Posterior vena cava (tissue), 2 donors: ENCODE measurements around the gene RAB11FIP3. TPM values are rescaled to one million over a fixed set of nuclear protein-coding genes. Genes with fewer than 3 reads are reported as not detected.
"Not testable (repeated sequence)": the region's sequence is repeated elsewhere in the genome, so short reads cannot be mapped to it uniquely, and the experiment has no call there.

ENCODE experiments used
- DNase-seq: peaks from one replicate; pipeline ENCODE4 v3.0.0-alpha.2; 2020; ENCODE audit warnings: low spot score
- intact Hi-C, 2 donors: fragments of 100-400 bp; cut with DNase I; formaldehyde crosslinking; loops; one replicate each; pipeline versions ENCODE4 v1.14.1 to v1.14.2; 2022 to 2023
- total RNA-seq, 2 donors: library from RNA; stranded (reverse); fragmentation: NEBNext Ultra II Directional; extraction: Animal tissue kit (Norgen Biotek cat#: 25700); gene quantifications; one replicate each; pipeline ENCODE4 v1.2.1, GENCODE V29; 2021
- donor health status: DM: yes; HTN: yes; CAD: no.
- donor health status: DM: yes; HTN: yes; CAD: no.

Gene RAB11FIP3
- total RNA-seq, 2 donors from 2014 or later = 40.1 to 45.2 TPM

DNA sequence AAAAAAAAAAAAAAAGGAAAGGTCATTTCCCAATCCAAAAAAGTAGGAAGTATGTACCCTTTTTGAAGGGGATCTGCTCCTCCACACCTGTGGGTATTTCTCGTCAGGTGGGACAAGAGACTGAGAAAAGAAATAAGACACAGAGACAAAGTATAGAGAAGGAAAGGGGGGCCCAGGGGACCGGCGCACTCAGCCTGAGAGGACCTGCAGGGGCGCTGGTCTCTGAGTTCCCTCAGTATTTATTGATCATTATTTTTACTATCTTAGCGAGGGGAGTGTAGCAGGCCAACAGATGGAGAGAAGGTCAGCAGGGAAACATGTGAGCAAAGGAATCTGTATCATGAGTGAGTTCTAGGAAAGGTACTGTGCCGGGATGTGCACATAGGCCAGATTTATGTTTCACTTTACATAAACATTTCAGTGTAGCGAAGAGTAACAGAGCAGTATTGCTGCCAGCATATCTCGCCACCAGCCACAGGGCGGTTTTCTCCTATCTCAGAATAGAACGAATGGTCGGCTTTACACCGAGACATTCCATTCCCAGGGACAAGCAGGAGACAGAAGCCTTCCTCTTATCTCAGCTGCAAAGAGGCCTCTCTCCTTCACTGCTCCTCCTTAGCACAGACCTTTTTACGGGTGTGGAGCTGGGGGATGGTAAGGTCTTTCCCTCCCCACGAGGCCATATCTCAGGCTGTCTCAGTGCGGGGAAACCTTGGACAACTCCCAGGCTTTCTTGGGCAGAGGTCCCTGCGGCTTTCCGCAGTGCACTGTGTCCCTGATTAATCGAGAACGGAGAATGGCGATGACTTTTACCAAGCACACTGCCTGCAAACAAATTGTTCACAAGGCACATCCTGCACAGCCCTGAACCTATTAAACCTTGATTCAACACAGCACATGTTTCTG lies 37.4 kb upstream of the RAB11FIP3 start:
- intact Hi-C loops = loop anchor here in 1 of 2 donors (5.0 kb wide), 1 partner anchor 259 kb away; the partner anchor contains the start of gene WDR90
- DNase-seq = not testable (repeated sequence)

DNA sequence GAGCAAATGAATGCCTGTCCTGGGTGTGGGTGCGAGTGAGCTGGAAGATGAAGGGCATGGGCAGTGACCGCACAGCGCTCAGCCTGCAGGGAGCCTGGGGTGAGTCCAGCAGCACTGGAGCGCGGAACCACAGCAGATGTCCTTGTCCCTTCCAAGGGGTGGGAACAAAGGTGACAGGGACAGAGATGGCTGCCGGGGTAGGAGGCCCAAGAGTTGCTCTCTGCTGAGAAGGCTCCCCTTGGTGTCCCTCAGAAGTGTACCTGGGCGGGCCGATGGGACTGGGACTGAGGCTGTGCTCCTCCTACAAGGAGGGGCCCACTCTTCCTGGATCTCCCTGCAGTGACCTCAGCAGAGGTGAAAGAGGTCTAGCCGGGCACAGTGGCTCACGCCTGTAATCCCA lies 36.1 kb upstream of the RAB11FIP3 start:
- intact Hi-C loops = loop anchor here in 1 of 2 donors (5.0 kb wide), 1 partner anchor 258 kb away; the partner anchor contains the start of gene WDR90

DNA sequence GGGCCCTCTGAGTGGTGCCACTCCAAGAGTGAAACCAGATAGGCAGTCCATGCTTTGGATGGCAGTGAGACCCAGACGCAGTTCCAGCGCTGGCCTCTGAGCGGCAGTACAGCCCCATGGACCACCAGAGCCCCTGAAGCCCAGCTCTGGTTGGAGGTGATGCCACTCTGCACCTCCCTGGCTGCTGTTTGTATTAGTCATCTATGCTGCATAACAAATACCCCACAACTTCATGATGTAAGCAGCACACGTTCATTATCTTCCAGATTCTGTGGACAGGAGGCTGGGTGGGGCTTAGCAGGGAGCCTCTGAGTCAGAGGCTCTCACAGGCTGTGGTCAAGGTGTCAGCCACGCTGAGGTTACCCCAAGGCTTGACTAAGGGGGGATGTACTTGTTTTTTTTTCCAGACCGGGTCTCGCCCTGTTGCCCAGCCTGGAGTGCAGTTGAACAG lies 33.5 kb upstream of the RAB11FIP3 start:
- DNase-seq = peak; percentile 85

More for the DNA sequence above, 36.1 kb upstream of the RAB11FIP3 start:
- no peak for DNase-seq

DNA sequence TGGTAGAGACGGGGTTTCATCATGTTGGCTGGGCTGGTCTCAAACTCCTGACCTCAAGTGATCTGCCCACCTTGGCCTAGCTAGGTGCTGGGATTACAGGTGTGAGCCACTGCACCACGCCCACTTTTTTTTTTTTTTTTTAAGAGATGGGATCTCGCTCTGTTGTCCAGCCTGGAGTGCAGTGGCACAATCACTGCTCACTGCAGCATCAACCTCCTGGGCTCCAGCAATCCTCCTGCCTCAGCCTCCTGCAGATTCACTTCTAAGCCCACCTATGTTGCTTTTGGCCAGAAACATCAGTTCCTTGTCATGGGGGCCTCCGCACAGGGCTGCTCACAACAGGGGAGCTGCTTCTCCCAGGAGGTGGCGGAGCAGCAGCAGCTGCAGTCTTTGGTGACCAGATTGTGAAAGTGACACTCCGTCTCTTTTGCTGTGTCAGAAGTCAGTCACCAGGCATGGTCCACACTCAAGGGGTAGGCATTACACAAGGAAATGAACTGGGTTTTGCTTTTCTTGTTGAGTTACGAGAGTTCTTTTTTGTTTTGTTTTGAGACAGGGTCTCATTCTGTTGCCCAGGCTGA lies 32.9 kb upstream of the RAB11FIP3 start:
- no peak for DNase-seq
- intact Hi-C loops = no loop called here

More for the DNA sequence above, 33.5 kb upstream of the RAB11FIP3 start:
- intact Hi-C loops = no loop called here

DNA sequence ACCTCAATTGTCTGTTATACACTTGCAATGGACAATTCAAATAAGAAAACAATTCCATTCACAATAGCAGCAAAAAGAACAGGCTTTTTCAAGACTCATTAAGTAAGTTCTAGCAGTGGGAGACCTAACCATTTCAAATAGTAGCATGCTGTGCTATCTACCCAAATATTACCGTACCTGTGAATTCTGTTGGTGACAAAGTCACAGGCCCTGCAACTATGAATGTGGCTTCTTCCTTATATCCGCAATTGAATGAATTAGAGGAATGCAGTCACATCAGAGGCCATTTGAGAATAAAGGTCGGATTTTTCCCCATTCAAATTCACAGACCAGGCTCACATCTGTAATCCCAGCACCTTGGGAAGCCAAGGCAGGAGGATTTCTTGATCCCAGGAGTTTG lies 29.2 kb upstream of the RAB11FIP3 start:
- DNase-seq = no peak
- intact Hi-C loops = no loop called here

DNA sequence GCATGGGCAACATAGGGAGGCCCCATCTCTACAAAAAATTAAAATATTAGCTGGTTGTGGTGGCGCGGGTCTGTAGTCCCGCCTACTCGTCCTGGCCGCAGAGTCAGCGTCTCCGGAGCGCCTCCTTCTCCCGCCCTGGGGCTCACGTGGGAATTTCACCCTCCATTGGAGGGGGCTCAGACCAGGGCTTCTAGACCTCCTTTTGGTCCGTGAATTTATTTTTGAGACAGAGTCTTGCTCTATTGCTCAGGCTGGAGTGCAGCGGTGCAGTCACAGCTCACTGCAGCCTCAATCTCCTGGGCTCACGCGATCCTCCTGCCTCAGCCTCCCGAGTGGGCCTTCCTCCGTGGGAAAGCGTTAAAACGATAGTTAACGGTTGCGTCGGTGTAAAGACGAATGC lies 28.8 kb upstream of the RAB11FIP3 start:
- peak; percentile 85 for DNase-seq

DNA sequence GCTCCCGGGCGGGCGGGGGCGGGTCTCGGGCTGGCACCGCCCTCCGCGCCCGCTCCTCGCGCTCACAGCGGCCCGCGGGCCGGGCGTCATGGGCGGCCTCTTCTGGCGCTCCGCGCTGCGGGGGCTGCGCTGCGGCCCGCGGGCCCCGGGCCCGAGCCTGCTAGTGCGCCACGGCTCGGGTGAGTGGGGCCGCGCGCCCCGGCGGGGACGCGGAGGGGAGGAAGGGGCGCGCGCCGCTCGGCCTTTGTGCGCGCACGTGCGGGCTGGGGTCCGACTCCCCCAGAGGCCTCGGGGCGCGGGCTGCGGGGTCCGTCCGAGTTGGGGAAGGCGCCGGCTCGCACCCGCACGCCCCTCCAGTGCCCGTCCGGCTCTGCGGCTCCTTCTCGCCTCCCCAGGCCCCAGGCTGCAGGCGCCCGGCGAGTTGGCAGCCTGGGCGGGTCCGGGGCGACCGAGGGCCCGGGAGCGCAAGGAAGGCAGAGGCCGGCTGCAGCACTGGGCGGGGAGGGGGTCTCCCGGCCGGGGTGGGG lies 28.3 kb upstream of the RAB11FIP3 start, which contains the start of gene NME4:
NME4 (plus strand) TSS at position 65 of the 527 bp plus-strand sequence; CDS start at position 89, 24 bp downstream.
- peak; percentile 79 for DNase-seq
- intact Hi-C loops = no loop called here

More for the DNA sequence above, 28.8 kb upstream of the RAB11FIP3 start:
- intact Hi-C loops = no loop called here

DNA sequence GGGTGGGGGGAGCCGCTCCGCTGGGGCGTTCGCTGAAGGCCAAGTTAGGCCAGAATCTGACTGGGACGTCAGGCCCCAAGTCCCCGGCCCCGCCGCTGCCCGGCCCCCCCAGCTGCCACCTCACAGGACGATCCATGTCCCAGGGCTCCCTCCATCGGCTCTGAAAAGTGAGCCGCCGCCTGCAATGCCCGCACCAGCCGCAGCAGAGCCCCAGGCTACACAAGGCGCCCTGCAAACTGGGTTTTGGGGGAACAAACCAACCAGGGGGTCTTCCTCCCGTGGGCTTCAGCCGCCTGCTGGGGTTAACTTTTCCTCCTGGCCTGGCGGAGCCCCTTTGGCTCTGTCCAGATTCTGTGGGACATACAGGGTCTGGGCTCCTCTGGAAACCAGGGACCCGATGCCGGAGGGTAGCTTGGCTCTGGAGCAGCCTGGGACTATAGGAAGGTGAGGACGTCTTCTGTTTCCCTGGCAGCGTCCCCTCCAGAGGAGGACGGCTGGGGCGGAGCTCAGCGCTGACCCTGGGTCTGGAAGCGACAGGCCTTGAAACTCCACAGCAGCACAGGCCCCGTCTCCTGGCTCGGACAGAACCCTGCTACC lies 27.6 kb upstream of the RAB11FIP3 start:
- peak; percentile 90 for DNase-seq
- intact Hi-C loops = no loop called here

DNA sequence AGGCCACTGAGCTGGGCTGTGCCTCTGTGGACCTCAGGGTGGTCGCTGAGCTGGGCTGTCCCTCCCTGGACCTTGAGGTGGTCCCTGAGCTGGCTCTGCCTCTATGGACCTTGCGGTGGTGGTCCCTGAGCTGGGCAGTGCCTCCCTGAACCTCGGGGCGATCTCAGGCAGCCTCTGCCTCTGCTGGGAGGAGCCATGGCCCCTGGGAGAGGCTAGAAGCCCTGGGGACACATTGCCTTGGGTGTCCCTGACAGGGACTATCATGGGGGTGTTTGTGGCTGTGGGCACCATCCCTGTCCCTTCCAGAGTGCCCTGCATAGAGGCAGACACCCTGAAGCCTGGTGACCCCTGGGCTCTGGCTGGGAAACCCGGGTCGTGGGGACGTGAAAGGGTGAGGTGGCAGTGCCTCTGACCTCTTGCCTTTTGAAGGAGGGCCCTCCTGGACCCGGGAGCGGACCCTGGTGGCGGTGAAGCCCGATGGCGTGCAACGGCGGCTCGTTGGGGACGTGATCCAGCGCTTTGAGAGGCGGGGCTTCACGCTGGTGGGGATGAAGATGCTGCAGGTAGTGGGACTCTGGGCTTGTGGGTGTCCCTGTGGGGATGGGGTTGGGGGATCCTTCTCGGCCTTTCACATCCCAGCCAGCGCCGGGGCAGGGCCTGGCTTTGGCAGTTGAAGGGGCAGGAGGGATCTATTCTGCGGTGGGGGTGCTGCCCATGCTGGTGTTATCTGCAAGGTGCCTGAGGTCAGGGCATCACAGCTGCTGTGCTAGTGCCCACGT lies 26.7 kb upstream of the RAB11FIP3 start:
- intact Hi-C loops = no loop called here

DNA sequence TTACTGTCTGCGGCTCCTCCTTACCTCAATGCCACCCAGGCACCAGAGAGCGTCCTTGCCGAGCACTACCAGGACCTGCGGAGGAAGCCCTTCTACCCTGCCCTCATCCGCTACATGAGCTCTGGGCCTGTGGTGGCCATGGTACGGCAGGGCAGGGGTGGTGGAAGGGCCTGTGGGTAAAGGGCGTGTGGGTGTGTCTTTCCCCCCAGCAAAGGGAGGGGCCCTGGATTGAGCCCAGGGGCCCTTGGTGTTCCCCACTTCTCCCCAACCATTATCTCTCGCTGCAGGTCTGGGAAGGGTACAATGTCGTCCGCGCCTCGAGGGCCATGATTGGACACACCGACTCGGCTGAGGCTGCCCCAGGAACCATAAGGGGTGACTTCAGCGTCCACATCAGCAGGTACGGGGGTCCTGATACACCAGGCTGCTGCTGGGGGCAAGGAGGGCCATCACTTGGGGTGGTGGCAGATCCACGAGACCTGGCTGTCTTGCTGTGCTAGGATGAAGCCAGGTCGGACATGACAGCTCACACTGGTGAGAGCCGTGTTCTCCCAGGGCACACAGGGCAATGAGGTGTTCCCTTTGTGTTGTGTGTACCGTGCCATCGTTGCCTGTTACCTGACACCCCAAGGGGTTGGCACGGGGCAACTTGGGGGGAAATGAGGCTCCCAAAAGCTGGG lies 26.0 kb upstream of the RAB11FIP3 start:
- DNase-seq = no peak
- intact Hi-C loops = no loop called here

More for the DNA sequence above, 26.7 kb upstream of the RAB11FIP3 start:
- no peak for DNase-seq

DNA sequence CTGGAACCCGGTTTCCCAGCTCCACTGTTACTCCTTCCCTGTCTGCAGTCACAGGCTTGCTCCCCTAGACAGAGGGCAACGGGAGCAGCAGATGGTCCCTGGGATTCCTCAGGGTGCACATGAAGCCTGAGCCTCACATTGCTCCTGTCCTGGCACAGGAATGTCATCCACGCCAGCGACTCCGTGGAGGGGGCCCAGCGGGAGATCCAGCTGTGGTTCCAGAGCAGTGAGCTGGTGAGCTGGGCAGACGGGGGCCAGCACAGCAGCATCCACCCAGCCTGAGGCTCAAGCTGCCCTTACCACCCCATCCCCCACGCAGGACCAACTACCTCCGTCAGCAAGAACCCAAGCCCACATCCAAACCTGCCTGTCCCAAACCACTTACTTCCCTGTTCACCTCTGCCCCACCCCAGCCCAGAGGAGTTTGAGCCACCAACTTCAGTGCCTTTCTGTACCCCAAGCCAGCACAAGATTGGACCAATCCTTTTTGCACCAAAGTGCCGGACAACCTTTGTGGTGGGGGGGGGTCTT lies 25.3 kb upstream of the RAB11FIP3 start:
- no peak for DNase-seq
- intact Hi-C loops = no loop called here

DNA sequence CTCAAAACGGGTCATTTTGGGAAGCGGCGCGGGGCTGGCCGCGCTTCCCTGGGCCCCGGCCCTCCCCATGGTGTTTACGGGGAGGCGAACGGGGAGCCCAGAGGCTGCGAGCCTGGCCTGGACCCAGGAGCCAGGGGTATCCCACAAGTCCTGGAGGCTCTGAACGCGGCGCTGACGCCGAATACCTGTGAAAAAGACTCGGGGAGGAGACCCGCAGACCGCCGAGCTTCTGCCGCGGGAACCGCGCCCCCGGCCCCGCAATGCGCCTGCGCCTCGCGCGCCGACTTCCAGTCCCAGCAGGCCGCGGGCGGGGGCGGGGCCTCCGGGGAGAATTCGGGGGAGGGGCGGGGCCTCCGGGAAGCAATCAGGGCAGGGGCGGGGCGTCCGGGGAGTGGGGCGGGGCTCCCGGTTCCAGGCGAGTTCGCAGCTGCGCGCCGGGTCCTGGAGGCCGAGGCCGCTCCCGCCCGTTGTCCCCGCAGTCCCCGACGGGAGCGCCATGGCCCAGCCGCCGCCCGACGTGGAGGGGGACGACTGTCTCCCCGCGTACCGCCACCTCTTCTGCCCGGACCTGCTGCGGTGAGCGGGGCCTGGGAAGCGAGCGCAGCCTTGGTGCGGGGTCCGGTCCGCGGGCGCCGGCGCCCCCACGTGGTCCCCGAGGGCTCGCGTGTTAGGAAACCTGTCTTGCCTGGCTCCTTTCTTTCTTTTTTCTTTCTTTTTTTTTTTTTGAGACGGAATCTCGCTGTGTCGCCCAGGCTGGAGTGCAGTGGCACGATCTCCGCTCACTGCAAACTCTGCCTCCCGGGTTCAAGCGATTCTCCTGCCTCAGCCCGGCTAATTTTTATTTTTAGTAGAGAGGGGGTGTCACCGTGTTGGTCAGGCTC lies 23.7 kb upstream of the RAB11FIP3 start, which contains the start of gene DECR2:
DECR2 (plus strand) TSS at position 418 of the 881 bp plus-strand sequence; CDS start at position 497, 79 bp downstream.
- intact Hi-C loops = no loop called here
- DNase-seq = peak; percentile 99

DNA sequence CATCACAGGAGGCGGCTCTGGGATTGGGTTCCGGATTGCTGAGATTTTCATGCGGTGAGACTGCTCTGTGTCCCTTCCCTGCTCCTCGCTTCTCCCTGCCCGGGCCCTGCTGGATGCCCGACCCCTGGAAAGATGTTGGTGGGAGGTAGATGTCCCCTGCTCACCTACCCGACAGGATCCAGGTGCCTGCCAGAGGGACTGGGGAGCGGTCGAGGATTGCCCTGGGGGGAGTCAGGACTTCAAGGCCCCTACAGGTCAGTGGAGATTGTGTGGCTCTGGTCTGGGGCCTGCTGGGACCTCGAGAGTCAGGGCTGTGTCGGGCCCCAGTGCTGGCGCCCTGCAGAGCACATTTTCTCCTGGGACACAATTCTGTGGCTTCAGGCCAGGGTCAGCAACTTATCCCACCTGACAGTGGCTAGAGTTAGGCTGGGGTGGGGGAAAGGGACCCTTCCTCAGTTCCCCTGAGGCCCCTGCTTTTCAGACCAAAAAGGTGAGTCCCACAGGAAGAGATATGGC lies 20.4 kb upstream of the RAB11FIP3 start:
- intact Hi-C loops = no loop called here
- DNase-seq = no peak

DNA sequence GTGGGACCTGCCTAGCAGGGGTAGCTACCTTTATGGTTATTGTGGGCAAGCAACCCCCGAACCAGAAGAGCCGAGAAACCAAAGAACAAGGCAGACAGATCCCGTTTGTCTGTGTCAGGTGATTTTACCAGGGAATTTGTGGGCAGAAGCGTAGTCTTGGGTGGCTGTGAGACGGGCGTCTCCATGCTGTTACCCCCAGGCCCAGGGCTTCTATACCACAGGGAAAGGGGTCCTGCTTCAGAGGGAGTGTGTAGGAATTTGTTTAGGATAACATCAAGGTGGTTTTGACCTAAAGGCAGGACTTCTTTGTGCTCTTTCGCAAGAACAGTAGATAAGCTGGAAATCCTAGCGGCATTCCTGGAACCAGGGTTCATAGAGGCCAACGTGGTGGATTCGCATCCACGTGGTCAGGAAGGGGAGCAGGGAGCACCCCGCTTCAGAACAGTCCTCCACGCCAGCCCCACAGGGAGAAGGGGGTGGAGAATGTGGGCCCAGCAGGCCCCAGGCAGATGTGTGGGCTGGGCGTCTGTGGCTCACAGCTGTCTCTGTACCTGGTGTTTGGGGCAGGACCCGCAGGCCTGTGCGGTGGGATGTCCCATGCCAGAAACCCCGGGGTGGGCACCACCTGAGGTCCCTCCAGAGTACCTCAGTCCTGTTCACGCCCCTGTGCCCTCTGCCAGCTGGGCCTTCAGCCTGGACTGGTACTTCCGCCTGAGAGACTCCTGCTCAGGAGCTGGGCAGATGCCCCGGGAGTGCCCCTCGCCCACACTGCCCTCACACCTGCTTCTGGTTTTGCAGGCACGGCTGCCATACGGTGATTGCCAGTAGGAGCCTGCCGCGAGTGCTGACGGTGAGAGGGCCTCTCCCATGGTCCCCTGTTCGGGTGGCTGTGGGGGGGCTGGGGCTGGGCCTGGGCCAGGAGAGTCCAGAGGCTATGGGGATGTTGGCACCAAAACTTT lies 19.6 kb upstream of the RAB11FIP3 start:
- no peak for DNase-seq
- intact Hi-C loops = no loop called here

DNA sequence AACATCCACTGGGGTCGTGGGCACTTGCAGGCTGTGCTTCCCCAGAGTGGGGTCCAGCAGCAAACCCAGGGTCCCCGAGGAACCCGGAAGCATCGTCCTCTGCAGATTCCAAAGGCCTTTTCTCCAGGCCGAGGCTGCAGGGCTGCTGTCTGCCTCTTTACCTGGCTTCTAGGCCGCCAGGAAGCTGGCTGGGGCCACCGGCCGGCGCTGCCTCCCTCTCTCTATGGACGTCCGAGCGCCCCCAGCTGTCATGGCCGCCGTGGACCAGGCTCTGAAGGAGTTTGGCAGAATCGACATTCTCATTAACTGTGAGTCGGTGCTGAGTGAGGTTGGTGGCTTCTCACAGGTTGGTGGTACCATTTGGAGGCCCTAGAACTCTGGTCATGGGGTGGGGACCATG lies 18.2 kb upstream of the RAB11FIP3 start:
- intact Hi-C loops = loop anchor here in 1 of 2 donors (1.0 kb wide), 1 partner anchor 30 kb away; no protein-coding TSS in a partner anchor
- no peak for DNase-seq
